ENCODE measurements around the gene EMP2.

DNA sequence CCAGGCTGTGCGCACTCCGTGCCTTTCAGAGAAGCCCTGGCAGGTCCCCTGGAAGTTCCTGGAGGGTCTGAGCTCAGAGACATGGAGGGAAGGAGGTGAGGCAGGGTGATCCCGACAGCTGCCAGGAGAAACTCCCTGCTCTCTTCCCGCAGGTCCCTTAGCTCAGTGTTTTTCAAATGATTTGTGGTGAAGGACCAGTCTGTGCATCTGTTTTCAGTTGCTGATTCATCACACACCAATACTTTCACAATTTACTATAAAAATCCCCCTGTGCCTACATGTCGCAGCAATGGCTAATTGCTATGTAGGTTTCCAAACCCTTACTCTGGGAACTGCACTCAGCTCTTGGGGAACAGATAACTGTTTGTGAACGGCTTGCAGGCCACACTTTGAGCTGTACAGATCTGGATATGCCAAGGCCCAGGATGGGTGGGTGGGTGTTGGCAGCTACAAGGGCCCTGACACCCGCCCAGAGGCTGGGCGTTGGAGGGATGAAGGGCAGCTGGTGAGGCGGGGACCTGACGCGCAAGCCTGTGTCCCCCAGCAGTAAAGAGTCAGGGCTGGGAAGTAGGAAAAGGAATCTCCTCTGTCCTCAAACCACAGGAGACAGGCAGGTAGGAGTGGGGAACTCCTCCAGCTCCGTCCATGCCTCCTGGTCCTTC, 20.5 kb upstream of the EMP2 start:
- TF ChIP-seq, protein P1, sequence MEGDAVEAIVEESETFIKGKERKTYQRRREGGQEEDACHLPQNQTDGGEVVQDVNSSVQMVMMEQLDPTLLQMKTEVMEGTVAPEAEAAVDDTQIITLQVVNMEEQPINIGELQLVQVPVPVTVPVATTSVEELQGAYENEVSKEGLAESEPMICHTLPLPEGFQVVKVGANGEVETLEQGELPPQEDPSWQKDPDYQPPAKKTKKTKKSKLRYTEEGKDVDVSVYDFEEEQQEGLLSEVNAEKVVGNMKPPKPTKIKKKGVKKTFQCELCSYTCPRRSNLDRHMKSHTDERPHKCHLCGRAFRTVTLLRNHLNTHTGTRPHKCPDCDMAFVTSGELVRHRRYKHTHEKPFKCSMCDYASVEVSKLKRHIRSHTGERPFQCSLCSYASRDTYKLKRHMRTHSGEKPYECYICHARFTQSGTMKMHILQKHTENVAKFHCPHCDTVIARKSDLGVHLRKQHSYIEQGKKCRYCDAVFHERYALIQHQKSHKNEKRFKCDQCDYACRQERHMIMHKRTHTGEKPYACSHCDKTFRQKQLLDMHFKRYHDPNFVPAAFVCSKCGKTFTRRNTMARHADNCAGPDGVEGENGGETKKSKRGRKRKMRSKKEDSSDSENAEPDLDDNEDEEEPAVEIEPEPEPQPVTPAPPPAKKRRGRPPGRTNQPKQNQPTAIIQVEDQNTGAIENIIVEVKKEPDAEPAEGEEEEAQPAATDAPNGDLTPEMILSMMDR (IDR thresholded peaks at IDR 0.05; ENCODE audit: low read length) = no peak
- no peak for TF ChIP-seq EZH2 (IDR thresholded peaks at IDR 0.05; ENCODE audit: borderline replicate concordance, low read length)

Data from OCI-LY1 (cell line).